Activated CD8-positive, alpha-beta memory T cell treated with anti-CD3 and anti-CD28 coated beads for 24 hours (primary cell): ENCODE results near the gene SCLY.

Experiments
- DNase-seq: peaks from one replicate; pipeline ENCODE4 v3.0.0-alpha.2; 2020

The SCLY gene

GRCh38 chr2:238098901-238099713, 38.3 kb downstream of the SCLY start:
- DNase-seq, result peak; percentile 53

GRCh38 chr2:238099714-238100048, 38.9 kb downstream of the SCLY start:
- no peak for DNase-seq

- DNase-seq, result peak; percentile 53
Observed at GRCh38 chr2:238100049-238100820, 39.4 kb downstream of the SCLY start, which contains the start of gene ESPNL. Gene ESPNL, plus strand, starts transcription at chr2:238100340. Its CDS starts 80 bp downstream, at chr2:238100420.

- DNase-seq, result peak; percentile 49
Observed at GRCh38 chr2:238100821-238101771, 40.3 kb downstream of the SCLY start.

- peak; percentile 54 for DNase-seq
Observed at GRCh38 chr2:238101891-238102841, 41.4 kb downstream of the SCLY start.

- no peak for DNase-seq
Observed at GRCh38 chr2:238102865-238103264, 42.1 kb downstream of the SCLY start.

GRCh38 chr2:238103465-238104225, 42.8 kb downstream of the SCLY start:
- DNase-seq, result no peak

GRCh38 chr2:238104226-238104690, 43.5 kb downstream of the SCLY start:
- no peak for DNase-seq

- DNase-seq, result no peak
Observed at GRCh38 chr2:238104691-238105371, 44.0 kb downstream of the SCLY start.

- DNase-seq, result no peak
Observed at GRCh38 chr2:238105506-238106338, 44.9 kb downstream of the SCLY start.

GRCh38 chr2:238106339-238106697, 45.5 kb downstream of the SCLY start:
- no peak for DNase-seq

GRCh38 chr2:238106698-238107524, 46.1 kb downstream of the SCLY start:
- DNase-seq, result no peak

GRCh38 chr2:238107525-238108422, 47.0 kb downstream of the SCLY start:
- DNase-seq, result no peak

GRCh38 chr2:238108423-238109183, 47.8 kb downstream of the SCLY start:
- DNase-seq, result no peak

- no peak for DNase-seq
Observed at GRCh38 chr2:238113611-238114010, 52.8 kb downstream of the SCLY start.

GRCh38 chr2:238114331-238114841, 53.6 kb downstream of the SCLY start:
- no peak for DNase-seq
